GM08714 (cell line): ENCODE results near the gene RFC2.

Experiments
- H3K4me3 ChIP-seq: fragments of 200-500 bp; sonication (Bioruptor generic); 2 replicates; pipeline ENCODE4 v1.5.1; 2014; ENCODE audit warnings: mild to moderate bottlenecking, low read length, inconsistent platforms
- ZNF274 ChIP-seq: IDR thresholded peaks from 2 replicates; pipeline ENCODE4 v1.6.1; 2012; ENCODE audit warnings: mild to moderate bottlenecking, low read depth, low read length

RFC2 gene

DNA sequence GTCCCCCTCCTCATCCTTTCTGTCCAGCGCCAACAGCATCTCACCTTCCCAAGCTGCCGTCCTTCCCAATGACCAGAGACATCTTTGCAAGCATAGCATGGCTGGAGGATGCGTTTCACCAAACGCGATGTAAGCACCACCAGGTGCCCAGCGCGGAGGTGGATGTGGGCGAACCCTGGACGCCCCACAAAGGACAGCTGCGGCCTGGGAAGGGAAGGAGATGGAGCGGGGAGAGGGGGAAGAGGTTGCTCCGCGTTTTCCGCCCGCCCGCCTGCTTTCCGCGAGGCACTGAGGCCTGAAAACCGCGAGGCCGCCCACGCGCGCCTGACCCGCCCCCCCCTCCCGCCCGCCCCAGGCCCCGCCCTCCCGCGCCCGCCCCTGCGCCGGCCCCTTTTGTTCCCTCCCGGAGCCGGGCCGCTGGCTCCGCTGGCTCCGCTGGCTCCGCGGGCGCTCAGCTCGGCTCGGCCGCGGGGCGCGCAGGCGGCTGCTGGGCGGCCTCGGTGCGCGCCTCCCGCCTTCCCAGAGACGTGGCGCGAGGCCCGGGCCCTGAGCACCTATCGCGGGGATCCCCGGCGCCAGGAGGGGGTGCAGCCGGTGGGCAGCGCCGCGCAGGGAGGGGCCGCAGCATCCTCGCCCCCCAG is 34.9 kb upstream of the RFC2 start, which contains the start of gene CLIP2:
Gene CLIP2 (plus strand): TSS at position 390 of the 641 bp plus-strand sequence. CDS start 28,140 bp downstream, outside the sequence.
- H3K4me3 ChIP-seq, result peak within 1 kb of the TSS; percentile 90
- no peak for TF ChIP-seq ZNF274

DNA sequence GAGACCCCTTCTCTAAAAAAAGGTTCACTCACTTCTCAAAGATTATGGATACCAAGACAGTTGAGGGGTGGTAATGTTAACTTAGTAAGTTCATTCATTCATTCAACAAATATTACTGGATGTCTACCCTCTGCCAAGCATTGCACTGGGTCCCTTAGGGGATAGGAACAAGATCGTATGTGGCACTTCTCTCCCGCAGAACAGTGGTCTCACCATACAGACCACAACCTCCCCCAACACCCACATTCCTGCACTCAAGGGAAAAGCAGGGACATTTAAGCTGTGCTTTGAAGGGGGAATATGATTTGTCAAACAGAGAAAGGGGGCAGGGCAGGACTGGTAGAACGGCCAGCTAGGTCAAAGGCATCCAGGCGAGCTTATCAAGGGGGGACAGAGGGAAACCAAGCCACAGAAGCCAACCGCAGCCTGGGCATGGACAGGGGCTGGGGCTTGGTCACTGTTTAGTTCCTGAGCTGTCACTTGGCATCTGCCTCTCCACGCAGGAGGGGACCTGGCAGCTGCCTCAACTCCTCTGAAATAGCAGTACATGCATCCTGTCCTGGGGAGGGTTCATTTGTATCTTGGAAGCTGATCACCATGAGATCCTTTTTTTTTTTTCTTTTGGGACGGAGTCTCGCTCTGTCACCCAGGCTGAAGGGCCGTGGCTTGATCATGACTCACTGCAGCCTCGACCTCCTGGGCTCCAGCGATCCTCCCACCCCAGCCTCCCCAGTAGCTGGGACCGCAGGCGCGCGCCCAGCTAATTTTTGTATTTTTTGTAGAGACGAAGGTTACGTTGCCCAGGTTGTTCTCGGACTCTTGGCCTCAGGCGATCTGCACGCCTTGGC is 34.1 kb upstream of the RFC2 start:
- no peak for TF ChIP-seq ZNF274
- peak overlapping the region; percentile 66; the same call in 1 of the 2 replicates for H3K4me3 ChIP-seq

DNA sequence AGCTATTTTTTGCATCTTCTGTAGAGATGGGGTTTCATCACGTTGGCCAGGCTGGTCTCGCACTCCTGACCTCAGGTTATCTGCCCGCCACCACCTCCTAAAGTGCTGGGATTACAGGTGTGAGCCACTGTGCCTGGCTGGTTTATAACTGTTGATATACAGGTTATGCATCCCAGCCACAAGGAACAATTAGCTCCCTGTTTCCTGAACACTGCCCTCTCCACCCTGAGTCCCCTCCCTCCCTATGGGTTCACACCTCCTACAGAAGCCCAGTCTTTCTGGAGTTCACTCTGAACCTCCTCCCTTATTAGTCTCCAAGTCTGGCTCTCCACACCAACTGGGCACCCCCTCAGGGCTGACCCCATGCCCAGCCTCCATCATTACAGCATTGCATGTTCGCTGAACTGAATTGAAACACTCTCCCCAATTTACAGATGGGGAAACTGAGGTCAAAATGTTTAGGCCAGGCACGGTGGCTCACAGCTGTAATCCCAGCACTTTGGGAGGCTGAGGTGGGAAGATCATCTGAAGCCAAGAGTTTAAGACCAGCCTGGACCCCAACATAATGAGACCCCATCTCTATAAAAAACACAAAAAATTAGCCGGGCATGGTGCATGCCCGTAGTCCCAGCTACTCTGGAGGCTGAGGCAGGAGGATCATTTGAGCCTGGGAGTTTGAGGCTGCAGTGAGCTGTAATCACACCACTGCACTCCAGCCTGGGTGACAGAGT is 33.3 kb upstream of the RFC2 start:
- H3K4me3 ChIP-seq, result no peak overlapping the region; the same call in 1 of the 2 replicates
- TF ChIP-seq ZNF274, result no peak

DNA sequence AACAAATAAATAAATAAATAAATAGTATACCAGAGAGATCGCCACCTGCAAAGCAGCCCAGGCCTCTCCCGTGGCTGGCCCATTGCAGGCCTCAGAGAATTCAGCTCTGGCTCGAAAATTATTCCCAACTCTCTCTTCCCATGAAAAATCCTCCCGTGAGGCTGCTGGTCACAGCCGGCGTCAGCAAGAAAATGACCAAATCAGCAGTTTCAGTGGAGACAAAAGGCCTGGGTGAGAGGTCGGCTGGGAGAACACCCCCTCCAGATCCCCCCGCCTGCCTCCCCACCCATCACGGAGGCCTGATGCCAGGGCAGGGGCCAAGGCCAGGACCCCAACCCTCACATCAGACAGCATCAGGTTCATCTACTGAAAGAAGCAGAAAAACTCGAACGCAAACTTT is 31.9 kb upstream of the RFC2 start:
- H3K4me3 ChIP-seq, result no peak overlapping the region
- no peak for TF ChIP-seq ZNF274

DNA sequence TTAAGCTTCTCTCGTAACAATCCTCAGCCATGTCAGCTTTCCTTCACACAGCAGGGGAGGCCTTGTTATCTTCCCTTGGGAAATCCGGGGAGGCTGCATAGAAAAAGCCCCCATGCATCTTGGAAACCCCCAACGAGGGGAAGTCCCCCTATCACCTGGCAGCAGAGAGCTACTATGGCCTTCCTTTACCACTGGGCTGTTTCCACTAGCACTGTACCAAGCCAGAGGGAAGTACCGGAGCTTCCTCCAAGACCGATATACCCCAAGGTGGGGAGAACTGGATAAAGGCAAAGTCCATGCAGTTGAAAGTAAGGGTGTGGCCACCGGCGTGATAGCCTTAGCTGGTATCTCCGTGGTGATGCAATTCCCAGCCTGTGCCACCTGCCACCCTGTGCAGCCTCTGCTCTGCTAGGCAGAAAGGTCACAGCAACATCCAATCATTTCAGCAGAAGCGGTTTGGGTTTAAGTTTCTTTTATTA is 30.6 kb upstream of the RFC2 start:
- H3K4me3 ChIP-seq, result no peak overlapping the region; the same call in 1 of the 2 replicates
- TF ChIP-seq ZNF274, result no peak

DNA sequence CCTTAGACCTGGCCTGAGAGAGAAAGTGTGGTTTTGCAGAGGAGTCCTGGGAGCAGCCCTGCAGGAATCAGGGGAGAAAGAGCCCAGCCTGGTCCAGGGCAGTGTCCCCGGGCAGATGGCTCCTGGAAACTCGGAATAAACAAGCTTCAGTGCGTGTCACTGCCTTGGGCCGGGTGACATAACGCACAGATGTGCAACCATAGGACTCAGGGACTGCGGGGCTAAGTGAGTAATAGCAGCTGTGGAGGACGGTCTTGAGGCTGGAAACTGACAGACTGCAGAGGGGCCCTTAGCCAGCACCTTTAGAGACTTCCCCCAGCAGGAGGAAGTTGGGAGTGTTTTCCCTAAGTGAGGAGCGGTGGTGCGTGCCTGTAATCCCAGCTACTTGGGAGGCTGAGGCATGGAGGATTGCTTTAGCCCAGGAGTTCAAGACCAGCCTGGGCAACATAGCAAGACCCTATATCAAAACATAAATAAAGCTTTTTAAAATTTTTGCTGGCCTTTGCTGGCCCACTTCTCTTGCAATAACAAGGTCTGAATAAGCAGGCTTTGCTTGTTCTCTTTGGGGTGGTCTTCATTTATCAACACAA is 29.8 kb upstream of the RFC2 start:
- TF ChIP-seq ZNF274, result no peak
- no peak overlapping the region for H3K4me3 ChIP-seq

DNA sequence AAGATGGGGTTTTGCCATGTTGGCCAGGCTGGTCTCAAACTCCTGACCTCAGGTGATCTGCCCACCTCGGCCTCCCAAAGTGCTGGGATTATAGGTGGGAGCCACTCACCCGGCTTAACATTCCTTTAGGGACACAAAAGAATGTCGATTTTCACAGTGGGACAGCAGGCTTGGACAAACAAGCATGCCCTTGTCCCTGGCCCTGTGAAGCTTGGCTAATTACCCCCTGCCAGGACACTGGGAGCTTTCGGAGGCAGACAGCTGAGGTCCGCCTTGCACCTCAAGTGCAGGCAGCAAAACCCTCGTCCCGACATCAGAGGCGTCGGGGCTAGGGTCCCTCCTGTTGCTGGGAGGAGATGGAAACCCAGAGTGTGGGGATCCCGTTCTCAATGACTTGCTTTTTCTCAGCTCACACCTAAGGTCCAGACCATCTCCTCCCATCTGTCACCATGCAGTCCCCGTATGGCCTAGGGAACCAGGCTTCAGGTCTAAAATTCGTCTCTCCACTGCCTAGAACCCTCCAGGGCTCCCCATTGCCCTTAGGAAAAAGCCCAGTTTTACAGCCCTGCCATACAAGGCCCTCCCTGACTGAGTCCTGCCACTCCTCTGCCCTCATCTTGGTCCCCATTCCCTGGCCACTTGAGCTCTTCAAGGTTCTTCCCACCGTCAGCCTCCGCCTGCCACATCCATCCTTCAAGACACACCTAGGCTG is 28.7 kb upstream of the RFC2 start:
- H3K4me3 ChIP-seq, result no peak overlapping the region
- TF ChIP-seq ZNF274, result no peak

DNA sequence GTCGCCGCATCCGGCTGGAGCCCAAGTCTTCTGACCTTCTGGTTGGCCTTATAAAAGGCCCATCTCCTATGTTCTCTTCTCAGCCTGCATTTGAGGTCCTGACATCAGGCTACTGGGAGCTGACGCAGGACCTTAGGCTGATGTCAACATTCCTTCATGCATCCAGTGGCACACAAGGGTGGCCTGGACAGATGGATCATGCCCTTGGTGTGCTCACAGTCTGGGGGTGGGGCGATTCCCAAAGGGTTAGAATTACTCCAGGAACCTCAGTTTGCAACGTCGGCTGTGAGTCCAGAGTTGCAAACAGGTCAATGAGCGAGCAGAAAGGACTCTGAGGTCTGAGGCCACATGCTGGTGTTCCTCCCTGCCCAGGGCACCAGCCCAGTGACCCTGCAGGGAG is 26.8 kb upstream of the RFC2 start:
- H3K4me3 ChIP-seq, result no peak overlapping the region
- no peak for TF ChIP-seq ZNF274

DNA sequence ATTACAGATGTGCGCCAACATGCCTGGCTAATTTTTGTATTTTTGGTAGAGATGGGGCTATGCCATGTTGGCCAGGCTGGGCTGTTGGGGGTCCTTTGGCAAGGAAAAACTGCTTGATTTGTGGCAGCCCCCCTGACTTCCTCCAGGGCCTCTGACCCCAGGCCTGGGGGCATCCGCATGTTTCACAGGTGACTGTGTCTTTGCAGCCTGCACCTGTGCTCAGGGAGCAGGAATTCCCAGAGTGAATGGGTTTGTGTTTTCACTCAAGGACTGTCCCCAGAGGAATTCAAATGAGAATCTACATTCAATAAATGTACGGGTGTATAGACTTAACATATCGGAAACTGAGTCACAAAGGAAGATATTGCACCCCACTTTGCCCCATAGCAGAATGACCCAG is 23.4 kb upstream of the RFC2 start:
- TF ChIP-seq ZNF274, result no peak

DNA sequence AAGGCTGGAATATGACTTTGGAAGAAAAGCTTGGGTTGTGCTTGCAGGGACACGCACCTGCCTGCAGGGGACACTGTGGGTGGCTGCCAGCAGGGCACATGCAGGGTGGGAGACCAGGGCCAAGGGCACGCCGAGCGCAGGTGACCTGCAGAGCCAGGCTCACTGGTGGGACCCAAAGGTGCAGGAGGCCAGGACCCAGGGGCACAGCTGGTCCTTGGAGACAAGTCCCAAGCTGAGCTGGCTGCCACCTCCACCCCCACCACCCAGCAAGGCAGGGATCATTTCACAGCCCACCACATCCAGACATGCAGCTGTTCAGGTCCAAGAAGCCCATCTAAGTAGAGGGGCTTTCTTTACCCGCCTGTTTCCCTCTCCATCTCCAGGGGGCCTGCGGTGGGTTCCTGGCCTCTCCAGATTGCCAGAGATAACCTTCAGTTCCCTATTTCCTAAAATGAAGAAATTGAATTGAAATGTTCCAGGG is 21.2 kb upstream of the RFC2 start:
- no peak overlapping the region for H3K4me3 ChIP-seq
- TF ChIP-seq ZNF274, result no peak

More for the DNA sequence above, 23.4 kb upstream of the RFC2 start:
- no peak overlapping the region for H3K4me3 ChIP-seq

DNA sequence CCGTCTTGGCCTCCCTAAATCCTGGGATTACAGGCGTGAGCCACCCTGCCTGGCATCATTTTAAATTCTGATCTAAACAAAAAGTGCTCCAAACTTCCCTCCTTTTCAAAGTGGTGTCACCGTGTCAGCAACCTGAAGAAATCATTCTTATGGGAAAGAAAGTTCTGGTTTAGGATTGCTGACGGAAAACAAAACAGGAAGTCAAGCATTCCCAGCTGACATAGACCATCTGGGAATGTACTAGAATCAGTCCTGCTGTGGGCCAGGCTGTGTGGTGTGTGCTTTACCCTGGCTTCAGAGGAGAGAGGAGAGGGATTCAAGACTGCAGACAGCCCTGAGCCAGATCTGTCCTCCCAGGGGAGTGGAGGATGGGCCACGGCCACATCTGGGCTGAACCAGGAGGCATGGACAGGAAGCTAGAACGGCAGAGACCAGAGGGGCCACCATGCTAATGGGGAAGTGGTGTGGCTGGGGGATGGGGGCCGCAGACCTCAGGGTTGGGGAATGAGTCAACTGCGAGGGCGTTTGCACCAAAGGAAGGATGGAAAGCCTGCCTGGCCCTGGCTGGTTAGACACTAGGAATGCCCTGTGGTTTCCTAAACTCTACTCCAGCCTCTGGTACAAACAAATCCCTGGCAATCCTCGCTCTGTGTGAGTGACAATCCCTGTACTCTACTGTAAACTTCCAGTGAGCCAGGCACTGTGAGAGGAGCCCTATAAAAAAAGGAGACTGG is 18.3 kb upstream of the RFC2 start:
- H3K4me3 ChIP-seq, result peak overlapping the region; percentile 1; the same call in 1 of the 2 replicates
- TF ChIP-seq ZNF274, result no peak

DNA sequence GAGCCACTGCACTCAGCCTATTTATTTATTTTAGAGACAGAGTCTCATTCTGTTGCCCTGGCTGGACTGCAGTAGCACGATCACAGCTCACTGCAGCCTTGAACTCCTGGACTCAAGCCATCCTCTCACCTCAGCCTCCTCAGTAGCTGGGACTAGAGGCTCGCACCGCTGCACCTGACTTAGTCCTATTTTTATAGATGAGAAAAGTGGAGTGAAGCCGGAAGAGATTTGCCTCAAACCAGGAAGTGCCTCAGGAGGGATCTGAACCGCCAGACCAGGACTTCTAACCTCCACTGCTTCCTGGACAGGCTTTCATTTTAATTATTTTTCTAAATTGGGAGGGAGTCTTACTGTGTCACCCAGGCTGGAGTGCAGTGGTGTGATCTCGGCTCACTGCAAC is 17.5 kb upstream of the RFC2 start:
- H3K4me3 ChIP-seq, result peak overlapping the region; percentile 27; the same call in 1 of the 2 replicates
- no peak for TF ChIP-seq ZNF274
